GM18951 (cell line): ENCODE data around the gene PDE10A.
"Not testable (repeated sequence)": the region's sequence is repeated elsewhere in the genome, so short reads cannot be mapped to it uniquely, and the experiment has no call there.

Experiments used
- POLR2A ChIP-seq: IDR thresholded peaks from 4 replicates; pipeline ENCODE4 v1.6.1; 2011; ENCODE audit warnings: mild to moderate bottlenecking; ENCODE audit not compliant: insufficient read length, insufficient read depth; ENCODE audit errors: extremely low read depth
- in situ Hi-C: fragments of 300-500 bp; cut with MboI; formaldehyde crosslinking; loops from one replicate; pipeline ENCODE4 v1.12.0; 2022; ENCODE audit warnings: low sequenced_read_pairs, mixed read lengths, inconsistent platforms; ENCODE audit not compliant: unreplicated experiment

Gene PDE10A

GRCh38 chr6:165545806-165546205 lies 117.2 kb downstream of the PDE10A start:
- in situ Hi-C loops = no loop called here
- no peak for TF ChIP-seq POLR2A

DNA sequence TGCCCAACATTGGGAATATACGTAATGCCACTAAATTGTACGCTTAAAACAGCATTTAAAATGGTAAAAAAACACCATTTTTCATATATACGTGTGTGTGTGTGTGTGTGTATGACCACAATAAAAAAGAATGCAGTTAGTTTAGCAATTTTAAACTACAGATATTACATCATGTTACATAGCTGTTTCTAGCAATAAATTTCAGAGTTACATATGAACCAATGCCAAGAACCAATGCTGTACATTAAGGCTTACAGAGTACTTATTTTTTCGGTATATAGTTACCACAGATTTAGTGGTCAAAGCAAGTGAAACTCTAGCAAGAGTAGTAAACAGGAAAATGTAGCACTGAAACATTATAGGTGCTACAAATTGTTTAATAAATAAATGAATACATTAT lies 119.3 kb downstream of the PDE10A start:
- in situ Hi-C loops = no loop called here
- TF ChIP-seq POLR2A = no peak

DNA sequence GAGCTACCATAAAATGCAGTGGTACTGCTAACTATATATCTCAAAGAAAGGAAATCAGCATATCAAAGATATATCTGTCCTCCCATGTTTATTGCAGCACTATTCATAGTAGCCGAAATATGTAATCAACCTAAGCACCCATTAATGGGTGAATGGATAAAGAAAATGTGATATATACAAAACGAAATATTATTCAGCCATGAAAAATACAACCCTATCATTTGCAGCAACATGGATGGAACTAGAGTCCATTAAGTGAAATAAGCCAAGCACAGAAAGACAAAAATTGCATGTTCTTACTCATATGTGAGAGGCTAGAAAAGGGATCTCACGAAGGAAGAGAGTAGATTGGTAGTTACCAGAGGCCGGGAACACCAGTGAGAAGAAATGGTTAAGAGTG lies 126.1 kb downstream of the PDE10A start:
- in situ Hi-C loops = no loop called here
- TF ChIP-seq POLR2A = no peak

DNA sequence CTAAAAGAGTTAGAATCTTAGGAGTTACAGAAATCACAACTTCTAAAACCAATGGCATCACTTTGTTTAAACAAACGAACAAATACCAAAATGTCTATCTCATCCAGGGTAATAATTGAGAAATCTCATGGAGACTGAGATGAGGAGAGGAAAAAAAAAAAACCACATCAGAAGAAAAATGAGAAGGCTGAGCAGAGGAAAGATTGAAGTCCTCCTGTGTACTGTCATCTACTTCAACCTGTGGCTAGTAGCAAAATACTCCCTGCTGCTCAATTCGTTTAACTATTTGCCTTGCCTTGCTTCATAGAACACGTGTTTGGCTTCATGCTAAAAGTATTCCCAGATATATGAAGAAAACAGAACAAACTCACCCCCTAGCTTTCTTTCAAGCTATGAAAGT lies 143.7 kb downstream of the PDE10A start:
- in situ Hi-C loops = no loop called here
- no peak for TF ChIP-seq POLR2A

DNA sequence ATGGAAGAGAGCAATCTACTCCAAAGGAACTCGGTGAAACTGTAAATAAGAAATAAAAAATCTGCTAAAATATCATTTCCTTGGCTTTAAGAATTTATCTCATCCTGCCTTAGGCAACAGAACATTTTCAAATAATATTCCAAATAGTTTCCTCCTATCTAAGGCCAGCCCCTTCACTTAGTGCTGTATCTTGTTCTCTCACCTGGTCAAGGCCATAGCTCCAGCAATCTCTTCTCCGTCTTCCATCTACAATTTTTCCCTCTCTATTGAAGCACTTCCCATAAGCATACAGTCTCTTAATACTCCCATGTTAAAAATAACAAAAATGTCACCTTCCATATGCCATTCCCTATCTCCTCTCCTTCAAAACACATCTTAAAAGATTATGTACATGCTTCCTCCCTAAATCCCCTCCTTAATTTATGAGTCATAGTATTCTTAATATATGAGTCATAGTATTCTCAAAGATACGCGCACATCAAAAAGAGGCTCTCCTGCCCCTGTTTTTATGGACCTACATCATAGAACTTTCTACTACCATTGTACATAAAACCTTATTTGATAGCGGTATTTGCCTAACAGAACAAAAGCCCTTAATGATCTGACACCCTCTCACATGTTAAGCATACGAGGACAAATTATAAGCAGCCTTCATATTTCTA lies 146.9 kb downstream of the PDE10A start:
- TF ChIP-seq POLR2A = no peak
- in situ Hi-C loops = no loop called here

GRCh38 chr6:165514621-165515020 lies 148.4 kb downstream of the PDE10A start:
- no peak for TF ChIP-seq POLR2A
- in situ Hi-C loops = no loop called here

GRCh38 chr6:165511807-165512206 lies 151.2 kb downstream of the PDE10A start:
- TF ChIP-seq POLR2A = no peak
- in situ Hi-C loops = no loop called here

DNA sequence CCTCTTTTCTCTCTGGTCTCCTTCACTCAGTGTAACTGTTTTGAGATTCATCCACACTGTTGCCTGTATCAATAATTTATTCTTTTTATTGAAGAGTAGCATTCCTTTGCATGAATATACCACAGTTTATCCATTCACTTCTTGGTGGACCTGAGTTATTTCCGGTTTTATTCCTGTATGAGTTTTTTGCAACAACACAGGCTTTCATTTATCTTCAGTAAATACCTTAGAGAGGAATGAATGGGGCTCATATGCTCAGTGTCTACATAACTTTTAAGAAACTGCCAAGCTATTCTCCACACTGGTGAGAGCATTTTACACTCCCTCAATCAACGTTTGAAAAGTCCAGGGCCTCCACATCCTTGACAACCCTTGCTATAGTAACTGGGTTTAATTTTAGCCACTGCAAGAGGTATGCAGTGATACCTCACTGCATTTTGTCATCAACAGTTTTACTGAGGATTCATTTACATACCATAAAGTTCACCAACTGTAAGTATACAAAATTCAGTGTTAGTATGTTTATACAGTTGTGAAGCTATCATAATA lies 154.6 kb downstream of the PDE10A start:
- no peak for TF ChIP-seq POLR2A
- in situ Hi-C loops = no loop called here

GRCh38 chr6:165506657-165507056 lies 156.4 kb downstream of the PDE10A start:
- in situ Hi-C loops = no loop called here
- no peak for TF ChIP-seq POLR2A

- in situ Hi-C loops = not testable (repeated sequence)
Observed at GRCh38 chr6:165500214-165500907, 162.7 kb downstream of the PDE10A start.

DNA sequence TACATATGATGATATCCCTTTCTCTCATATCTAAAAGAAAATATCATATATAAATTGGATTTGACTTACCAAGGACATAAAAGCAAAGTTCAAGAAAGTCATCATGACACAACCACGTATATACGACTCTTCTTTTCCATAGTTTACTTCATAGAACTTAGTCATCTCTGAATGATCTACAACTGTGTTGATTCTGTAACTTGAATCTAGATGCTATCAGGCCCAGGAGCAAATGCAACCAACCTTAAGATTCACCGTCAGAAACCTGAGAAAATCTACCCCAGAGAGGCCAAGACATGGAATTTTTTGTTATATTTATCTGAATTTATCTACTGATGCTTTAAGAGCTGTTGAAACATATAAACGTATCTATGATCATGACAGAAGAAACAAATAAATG lies 165.6 kb downstream of the PDE10A start:
- in situ Hi-C loops = no loop called here
- no peak for TF ChIP-seq POLR2A

DNA sequence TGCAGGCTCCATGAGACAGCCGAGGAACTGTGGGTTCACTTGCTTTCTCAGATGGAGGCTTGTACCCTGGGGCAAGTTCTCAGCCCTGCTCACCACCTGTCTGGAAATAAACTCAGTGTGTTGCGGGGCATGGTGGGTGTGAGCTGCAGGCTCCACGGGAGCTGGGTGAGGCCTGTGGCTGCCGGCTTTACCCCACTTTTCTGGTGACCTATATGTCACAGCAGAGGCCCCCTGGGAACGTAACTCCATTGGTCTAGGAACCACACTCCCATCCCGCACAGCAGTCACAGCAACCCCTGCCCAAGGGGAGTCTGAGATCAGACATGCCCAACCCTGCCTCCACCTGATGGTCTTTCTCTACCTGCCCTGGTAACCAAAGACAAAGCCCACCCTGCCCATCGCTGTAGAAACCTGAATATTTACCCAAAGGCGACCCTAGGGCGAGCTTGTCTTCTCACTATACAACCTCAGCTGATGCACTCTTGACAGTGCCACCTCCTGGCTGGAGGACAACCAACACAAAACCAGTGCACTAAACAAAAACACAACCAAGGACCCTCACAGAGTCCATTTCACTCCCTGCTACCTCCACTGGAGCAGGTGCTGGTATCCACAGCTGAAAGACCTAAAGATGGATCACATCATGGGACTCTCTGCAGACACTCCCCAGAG lies 174.3 kb downstream of the PDE10A start:
- TF ChIP-seq POLR2A = no peak
- in situ Hi-C loops = no loop called here

DNA sequence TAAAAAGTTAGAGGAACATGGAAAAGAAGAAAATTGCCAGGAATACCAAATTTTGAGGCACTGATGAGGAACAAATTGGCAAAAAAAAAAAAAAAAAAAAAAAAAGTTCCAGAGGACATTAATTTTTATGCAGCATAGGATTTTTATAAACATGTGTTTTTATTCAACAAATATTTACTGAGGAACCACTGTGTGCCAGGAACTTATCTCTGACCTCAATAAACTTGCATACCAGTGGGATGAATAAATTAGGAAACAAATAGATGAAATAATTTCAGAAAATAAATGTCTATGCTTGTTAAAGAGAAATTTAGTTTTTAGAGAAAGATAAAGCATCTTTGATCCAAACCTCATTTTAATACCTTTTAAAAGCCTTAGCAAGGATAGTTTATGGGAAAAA lies 175.1 kb downstream of the PDE10A start:
- in situ Hi-C loops = no loop called here
- TF ChIP-seq POLR2A = no peak

DNA sequence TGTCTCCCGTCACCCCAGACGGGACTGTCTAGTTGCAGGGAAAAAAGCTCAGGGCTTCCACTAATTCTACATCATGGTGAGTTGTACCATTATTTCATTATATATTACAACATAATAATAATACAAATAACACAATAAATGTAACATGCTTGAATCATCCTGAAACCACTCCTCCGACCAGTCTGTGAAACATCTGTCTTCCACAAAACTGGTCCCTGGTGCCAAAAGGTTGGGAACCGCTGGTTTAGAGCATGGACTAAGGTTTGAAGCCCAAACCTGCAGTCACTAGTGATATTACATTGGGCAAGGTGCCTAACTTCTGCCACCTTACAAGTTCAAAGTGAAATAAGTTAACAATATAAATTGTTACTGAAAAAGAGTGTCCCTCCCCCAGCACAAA lies 175.7 kb downstream of the PDE10A start:
- no peak for TF ChIP-seq POLR2A
- in situ Hi-C loops = no loop called here
